Smooth muscle cell (in vitro differentiated cells): ENCODE measurements around the gene LRRC56. TPM values are rescaled to one million over a fixed set of nuclear protein-coding genes. Genes with fewer than 3 reads are reported as not detected.

Experiments used
- DNase-seq: peaks from one replicate; lab custom pipeline; 2025; ENCODE audit not compliant: unreplicated experiment; lab: John Stamatoyannopoulos, UW
- H2AFZ ChIP-seq: fragments of 200-600 bp; sonication (generic); 2 replicates; pipeline ENCODE4 v1.6.0; 2016; ENCODE audit warnings: antibody characterized with exemption, low read depth, mild to moderate bottlenecking
- H3F3A ChIP-seq: fragments of 200-600 bp; sonication (generic); 2 replicates; pipeline ENCODE4 v1.6.0; 2017; ENCODE audit warnings: antibody characterized with exemption, low read depth
- H3K27ac ChIP-seq: fragments of 200-600 bp; sonication (generic); 2 replicates; pipeline ENCODE4 v1.5.1; 2016; ENCODE audit warnings: low read depth, mild to moderate bottlenecking
- H3K27me3 ChIP-seq: fragments of 200-600 bp; sonication (generic); 2 replicates; pipeline ENCODE4 v1.6.1; 2016; ENCODE audit warnings: low read depth, mild to moderate bottlenecking
- H3K36me3 ChIP-seq: fragments of 200-600 bp; sonication (generic); 2 replicates; pipeline ENCODE4 v1.5.1; 2016; ENCODE audit warnings: low read depth
- H3K4me1 ChIP-seq: fragments of 200-600 bp; sonication (generic); 2 replicates; pipeline ENCODE4 v1.5.1; 2016; ENCODE audit warnings: low read depth
- H3K4me2 ChIP-seq: fragments of 200-600 bp; sonication (generic); 2 replicates; pipeline ENCODE4 v1.6.0; 2016; ENCODE audit warnings: mild to moderate bottlenecking
- H3K4me3 ChIP-seq: fragments of 200-600 bp; sonication (generic); 2 replicates; pipeline ENCODE4 v1.5.1; 2016; ENCODE audit warnings: mild to moderate bottlenecking
- H3K79me2 ChIP-seq: fragments of 200-600 bp; sonication (generic); 2 replicates; pipeline ENCODE4 v1.6.0; 2016; ENCODE audit warnings: low read depth, mild to moderate bottlenecking
- H3K9ac ChIP-seq: fragments of 200-600 bp; sonication (generic); 2 replicates; pipeline ENCODE4 v1.6.0; 2016; ENCODE audit warnings: low read depth
- H3K9me3 ChIP-seq: fragments of 200-600 bp; sonication (generic); replicated peaks from 2 replicates; pipeline ENCODE4 v1.5.1; 2016; ENCODE audit warnings: low read depth
- H4K20me1 ChIP-seq: fragments of 200-600 bp; sonication (generic); 2 replicates; pipeline ENCODE4 v1.6.0; 2016; ENCODE audit warnings: low read depth
- WGBS: methylation state at CpG from one replicate; pipeline ENCODE4 v1.1.7; 2016; ENCODE audit warnings: low lambda C conversion rate; 5-methylcytosine and 5-hydroxymethylcytosine counted together
- polyA plus RNA-seq: library from polyadenylated mRNA; unstranded; fragments of >200 nt; fragmentation: Nextera tagmentation; extraction: Ambion mirVana; gene quantifications from 2 replicates; pipeline ENCODE4 v1.2.1, GENCODE V29; 2016
- total RNA-seq: library from RNA; depleted of rRNA; stranded (reverse); fragments of >200 nt; gene quantifications from 2 replicates; pipeline ENCODE4 v1.2.3, GENCODE V29; 2014
- TF ChIP-seq, protein P1 (sequence below): fragments of 200-600 bp; sonication (generic); IDR thresholded peaks from 2 replicates; pipeline ENCODE4 v1.5.1; 2017; ENCODE audit warnings: borderline replicate concordance, mild to moderate bottlenecking, antibody characterized with exemption; ENCODE audit not compliant: insufficient read depth, poor library complexity, severe bottlenecking

The LRRC56 gene
- total and polyA plus RNA-seq, 2 experiments from 2014 or later: 0.31 to 1.5 TPM

- 94% methylated on average over 21 of the region's 23 CpGs for WGBS
- Histone ChIP-seq H3K27me3 (no peaks in the 10 kb centered on the region), H4K20me1 (peaks cover 35% of the 10 kb centered on the region), H3K27ac (no peak overlapping the region), H3F3A (no peaks in the 10 kb centered on the region), H3K9ac (no peak overlapping the region), H3K36me3 (no peaks in the 10 kb centered on the region), H3K4me1 (peaks cover 2% of the 10 kb centered on the region), H3K4me3 (no peak overlapping the region), H3K4me2 (no peak overlapping the region), H3K9me3 (no peaks in the 10 kb centered on the region), H3K79me2 (peaks cover 16% of the 10 kb centered on the region), H2AFZ (no peak overlapping the region)
- TF ChIP-seq, protein P1, sequence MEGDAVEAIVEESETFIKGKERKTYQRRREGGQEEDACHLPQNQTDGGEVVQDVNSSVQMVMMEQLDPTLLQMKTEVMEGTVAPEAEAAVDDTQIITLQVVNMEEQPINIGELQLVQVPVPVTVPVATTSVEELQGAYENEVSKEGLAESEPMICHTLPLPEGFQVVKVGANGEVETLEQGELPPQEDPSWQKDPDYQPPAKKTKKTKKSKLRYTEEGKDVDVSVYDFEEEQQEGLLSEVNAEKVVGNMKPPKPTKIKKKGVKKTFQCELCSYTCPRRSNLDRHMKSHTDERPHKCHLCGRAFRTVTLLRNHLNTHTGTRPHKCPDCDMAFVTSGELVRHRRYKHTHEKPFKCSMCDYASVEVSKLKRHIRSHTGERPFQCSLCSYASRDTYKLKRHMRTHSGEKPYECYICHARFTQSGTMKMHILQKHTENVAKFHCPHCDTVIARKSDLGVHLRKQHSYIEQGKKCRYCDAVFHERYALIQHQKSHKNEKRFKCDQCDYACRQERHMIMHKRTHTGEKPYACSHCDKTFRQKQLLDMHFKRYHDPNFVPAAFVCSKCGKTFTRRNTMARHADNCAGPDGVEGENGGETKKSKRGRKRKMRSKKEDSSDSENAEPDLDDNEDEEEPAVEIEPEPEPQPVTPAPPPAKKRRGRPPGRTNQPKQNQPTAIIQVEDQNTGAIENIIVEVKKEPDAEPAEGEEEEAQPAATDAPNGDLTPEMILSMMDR: no peak
- DNase-seq: no peak
Measured at GRCh38 chr11:532527-532985, 4.8 kb upstream of the LRRC56 start.

- no peak overlapping the region for H2AFZ ChIP-seq
- H3K27ac ChIP-seq: no peak overlapping the region
- no peak overlapping the region for H3K4me2 ChIP-seq
- H3K36me3 ChIP-seq: no peaks in the 10 kb centered on the region
- H3K9ac ChIP-seq: no peak overlapping the region
- no peak overlapping the region for H3K4me3 ChIP-seq
- H3F3A ChIP-seq: no peaks in the 10 kb centered on the region
- peaks cover 5% of the 10 kb centered on the region for H3K4me1 ChIP-seq
- TF ChIP-seq, protein P1: no peak
- WGBS: 97% methylated on average over 23 of the region's 33 CpGs
- no peaks in the 10 kb centered on the region for H3K27me3 ChIP-seq
- H4K20me1 ChIP-seq: peaks cover 35% of the 10 kb centered on the region
- no peak for DNase-seq
- H3K79me2 ChIP-seq: peaks cover 16% of the 10 kb centered on the region
- H3K9me3 ChIP-seq: no peaks in the 10 kb centered on the region
Measured at GRCh38 chr11:532986-533585, 4.2 kb upstream of the LRRC56 start.

- Histone ChIP-seq H3F3A (no peaks in the 10 kb centered on the region), H3K4me3 (peak overlapping the region; percentile 94), H3K9ac (no peak overlapping the region), H3K4me1 (peaks cover 5% of the 10 kb centered on the region), H3K36me3 (no peaks in the 10 kb centered on the region), H3K27ac (no peak overlapping the region), H4K20me1 (peaks cover 35% of the 10 kb centered on the region), H3K79me2 (peaks cover 16% of the 10 kb centered on the region), H2AFZ (no peak overlapping the region), H3K9me3 (no peaks in the 10 kb centered on the region), H3K4me2 (peak overlapping the region; percentile 95), H3K27me3 (no peaks in the 10 kb centered on the region)
- TF ChIP-seq, protein P1: no peak
- no peak for DNase-seq
- 98% methylated on average over 37 of the region's 37 CpGs for WGBS
Measured at GRCh38 chr11:533586-534395, 3.5 kb upstream of the LRRC56 start.
